ENCODE measurements around the gene PRPF39. TPM values are rescaled to one million over a fixed set of nuclear protein-coding genes. Genes with fewer than 3 reads are reported as not detected.

The PRPF39 gene
- total RNA-seq, 1 experiment from 2014 or later = 59.8 TPM

DNA sequence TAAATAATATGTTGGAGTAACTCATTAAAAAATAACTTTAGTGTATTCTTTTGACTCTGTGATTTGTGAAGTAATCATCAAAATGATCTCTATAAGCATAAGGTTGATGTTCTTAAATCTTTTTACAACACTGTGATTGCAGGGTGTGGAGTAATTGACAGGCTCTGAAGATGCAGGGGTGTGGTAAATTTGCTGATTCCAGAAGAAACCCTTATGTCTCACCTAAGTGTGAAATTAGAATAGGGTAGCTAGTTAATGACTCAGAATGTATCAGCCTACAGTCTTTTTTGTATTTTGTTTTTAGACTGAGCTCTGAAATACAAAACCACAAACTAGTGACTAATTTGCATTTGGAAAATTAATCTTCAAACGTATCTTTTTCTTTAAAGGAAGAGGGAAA is 5.9 kb downstream of the PRPF39 start:
- WGBS (ENCODE audit: extremely low coverage, insufficient read length, low lambda C conversion rate) = no CpG with 5 or more reads among the region's 1 CpG
- no peak overlapping the region for H4K5ac ChIP-seq (ENCODE audit: insufficient read length, low read depth, low read length)
- no peaks in the 10 kb centered on the region for H4K20me1 ChIP-seq (ENCODE audit: control insufficient read depth, insufficient read depth, insufficient read length)
- H2BK20ac ChIP-seq (ENCODE audit: low read depth, low read length, poor library complexity, severe bottlenecking) = no peak overlapping the region
- no peak overlapping the region for H3K27ac ChIP-seq (ENCODE audit: insufficient read length, low read depth, low read length)
- no peak overlapping the region for H4K8ac ChIP-seq (replicated peaks; ENCODE audit: insufficient read length, low read depth, low read length)
- no peak overlapping the region for H3K14ac ChIP-seq (ENCODE audit: insufficient read depth, low read length)
- no peak overlapping the region for H2BK12ac ChIP-seq (ENCODE audit: insufficient read length, low read depth, low read length)
- H2BK120ac ChIP-seq (ENCODE audit: low read depth, low read length, poor library complexity, severe bottlenecking) = no peak overlapping the region
- H3K23ac ChIP-seq (ENCODE audit: insufficient read length, low read depth, low read length) = no peak overlapping the region
- H2BK5ac ChIP-seq (ENCODE audit: insufficient read length, low read length) = no peak overlapping the region
- Mint-ChIP-seq H3K9me3 (no peaks in the 10 kb centered on the region), H3K27me3 (ENCODE audit: low read depth) (no peaks in the 10 kb centered on the region), H3K4me1 (peaks cover 27 to 31% of the 10 kb centered on the region in 2 experiments), H3K36me3 (ENCODE audit: insufficient read depth in 1 of 3, low read depth in 3 of 3) (peaks cover 0 to 17% (median 5%) of the 10 kb centered on the region in 3 experiments; a peak in 4 of 7 replicates), H3K27ac (no peak overlapping the region), H3K4me3 (no peak overlapping the region)
- H3K18ac ChIP-seq (ENCODE audit: insufficient read length, low read depth, low read length) = no peak overlapping the region
- H3K4me2 ChIP-seq (ENCODE audit: insufficient read depth, insufficient read length, low read length) = no peak overlapping the region
- H3K27me3 ChIP-seq (ENCODE audit: insufficient read depth, low read length) = no peaks in the 10 kb centered on the region
- H3K9ac ChIP-seq (ENCODE audit: extremely low read depth, insufficient read length, low read length) = no peak overlapping the region
- TF ChIP-seq, protein P1, sequence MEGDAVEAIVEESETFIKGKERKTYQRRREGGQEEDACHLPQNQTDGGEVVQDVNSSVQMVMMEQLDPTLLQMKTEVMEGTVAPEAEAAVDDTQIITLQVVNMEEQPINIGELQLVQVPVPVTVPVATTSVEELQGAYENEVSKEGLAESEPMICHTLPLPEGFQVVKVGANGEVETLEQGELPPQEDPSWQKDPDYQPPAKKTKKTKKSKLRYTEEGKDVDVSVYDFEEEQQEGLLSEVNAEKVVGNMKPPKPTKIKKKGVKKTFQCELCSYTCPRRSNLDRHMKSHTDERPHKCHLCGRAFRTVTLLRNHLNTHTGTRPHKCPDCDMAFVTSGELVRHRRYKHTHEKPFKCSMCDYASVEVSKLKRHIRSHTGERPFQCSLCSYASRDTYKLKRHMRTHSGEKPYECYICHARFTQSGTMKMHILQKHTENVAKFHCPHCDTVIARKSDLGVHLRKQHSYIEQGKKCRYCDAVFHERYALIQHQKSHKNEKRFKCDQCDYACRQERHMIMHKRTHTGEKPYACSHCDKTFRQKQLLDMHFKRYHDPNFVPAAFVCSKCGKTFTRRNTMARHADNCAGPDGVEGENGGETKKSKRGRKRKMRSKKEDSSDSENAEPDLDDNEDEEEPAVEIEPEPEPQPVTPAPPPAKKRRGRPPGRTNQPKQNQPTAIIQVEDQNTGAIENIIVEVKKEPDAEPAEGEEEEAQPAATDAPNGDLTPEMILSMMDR (conservative IDR thresholded peaks at IDR 0.05) = no peak
- no peak overlapping the region for H2AK5ac ChIP-seq (ENCODE audit: insufficient read length, low read length)
- peaks cover 49% of the 10 kb centered on the region; the same call in 1 of the 2 replicates for H3K79me2 ChIP-seq (ENCODE audit: insufficient read depth, low read length)
- H2AFZ ChIP-seq (ENCODE audit: low read length) = no peak overlapping the region
- no peak overlapping the region for H3K56ac ChIP-seq (ENCODE audit: insufficient read length, low read depth, low read length)
- no peak for DNase-seq
- no peaks in the 10 kb centered on the region for H3K23me2 ChIP-seq (ENCODE audit: insufficient read length, low read depth, low read length, poor library complexity, severe bottlenecking)
- H2BK15ac ChIP-seq (ENCODE audit: low read depth, low read length) = no peak overlapping the region
- H3K9me3 ChIP-seq (ENCODE audit: control insufficient read depth, low read depth, low read length) = no peaks in the 10 kb centered on the region
- no peaks in the 10 kb centered on the region for H3K79me1 ChIP-seq (ENCODE audit: insufficient read depth, low read depth, low read length, poor library complexity, severe bottlenecking)
- H3T11ph ChIP-seq (ENCODE audit: low read length) = no peak overlapping the region
- no peaks in the 10 kb centered on the region for H3K4me1 ChIP-seq (ENCODE audit: insufficient read depth, low read length)
- H3K4ac ChIP-seq (ENCODE audit: low read depth, low read length) = no peak overlapping the region
- H4K91ac ChIP-seq (ENCODE audit: insufficient read length, low read depth, low read length) = no peak overlapping the region

All from H9 (cell line).